HL-60 (cell line): ENCODE data around the gene ADAMTS16.

Experiments used
- CTCF ChIP-seq: IDR thresholded peaks from one replicate; pipeline ENCODE4 v1.5.1; 2011; ENCODE audit warnings: low read length, control low read depth, inconsistent platforms; ENCODE audit not compliant: insufficient read depth
- GABPA ChIP-seq: IDR thresholded peaks from 2 replicates; pipeline ENCODE4 v1.6.1; 2012; ENCODE audit warnings: low read depth

- no peak for TF ChIP-seq CTCF
- no peak for TF ChIP-seq GABPA
Measured at GRCh38 chr5:5195128-5195918, 55.2 kb downstream of the ADAMTS16 start.
